Activated T-cell treated with anti-CD3 and anti-CD28 coated beads for 1 hour (primary cell): ENCODE results near the gene SHANK2.

ENCODE experiments used
- DNase-seq: peaks from one replicate; pipeline ENCODE4 v3.0.0-alpha.2; 2020; ENCODE audit warnings: low read depth

SHANK2 gene

GRCh38 chr11:71202598-71202944 is 49.8 kb downstream of the SHANK2 start:
- DNase-seq, result no peak
